ENCODE data around the gene PHACTR3.

- TF ChIP-seq CTCF (IDR thresholded peaks at IDR 0.05; ENCODE audit: insufficient read depth, low read depth, low read length) (no peak), EZH2 (IDR thresholded peaks at IDR 0.05; ENCODE audit: insufficient read depth, low read length) (no peak)
These were observed 231.4 kb downstream of the PHACTR3 start for GRCh38 chr20:59835448-59836395.

Data from astrocyte (in vitro differentiated cells and primary cell).